Panc1 (cell line): Measurements from ENCODE around the gene UPK1B.

Experiments
- CTCF ChIP-seq: fragments of 450-650 bp; IDR thresholded peaks from 2 replicates; pipeline ENCODE4 v1.5.1; 2017; ENCODE audit warnings: mild to moderate bottlenecking
- POLR2AphosphoS5 ChIP-seq: IDR thresholded peaks from 2 replicates; pipeline ENCODE4 v1.6.1; 2012; ENCODE audit warnings: mild to moderate bottlenecking, low read depth, low read length, moderate library complexity
- REST ChIP-seq, 2 experiments: IDR thresholded peaks; 2 replicates each; pipeline ENCODE4 v1.6.1; 2011 to 2012; ENCODE audit warnings: low read depth in 2 of 2, control low read depth in 1 of 2, low read length in 1 of 2, mild to moderate bottlenecking in 1 of 2, moderate library complexity in 1 of 2; ENCODE audit not compliant: insufficient read depth in 1 of 2
- SIN3A ChIP-seq: IDR thresholded peaks from 2 replicates; pipeline ENCODE4 v1.6.1; 2012; ENCODE audit warnings: low read depth, mild to moderate bottlenecking, low read length, moderate library complexity, borderline replicate concordance; ENCODE audit not compliant: insufficient read depth
- TCF7L2 ChIP-seq: IDR thresholded peaks from 2 replicates; pipeline ENCODE4 v1.6.1; 2011; ENCODE audit warnings: mild to moderate bottlenecking, low read depth, low read length, inconsistent platforms

DNA sequence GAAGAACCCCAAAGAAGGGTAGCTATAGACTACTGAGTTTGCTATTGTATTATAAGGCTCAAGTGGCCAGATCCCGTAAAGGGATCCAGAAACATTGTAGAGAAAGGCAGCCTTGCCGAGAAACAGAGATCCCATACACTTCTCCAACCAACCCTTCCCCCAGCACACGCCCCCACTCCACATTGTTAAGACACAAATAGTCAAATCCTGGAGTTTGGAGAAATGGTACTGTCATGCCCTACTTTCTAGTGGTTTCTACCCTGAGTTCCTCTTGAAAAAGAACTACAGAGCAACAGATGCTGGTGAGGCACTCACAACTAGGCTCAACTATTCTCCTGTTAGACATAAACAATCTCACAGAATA is 34.1 kb downstream of the UPK1B start:
- no peak for TF ChIP-seq CTCF
- TF ChIP-seq POLR2AphosphoS5 = no peak
- no peak for TF ChIP-seq SIN3A
- no peak for TF ChIP-seq REST (IDR thresholded peaks at IDR 0.05; ENCODE audit: insufficient read depth in 1 of 2, low read depth in 2 of 2, low read length in 1 of 2)
- no peak for TF ChIP-seq TCF7L2
